HG03159 (cell line): ENCODE data around the gene ARHGAP22.

Experiments used
- ATAC-seq: cut with Tn5 transposase; IDR thresholded peaks from one replicate; pipeline ENCODE4 v1.9.1; 2021; ENCODE audit warnings: mild to moderate bottlenecking, moderate library complexity; ENCODE audit not compliant: unreplicated experiment

The ARHGAP22 gene

DNA sequence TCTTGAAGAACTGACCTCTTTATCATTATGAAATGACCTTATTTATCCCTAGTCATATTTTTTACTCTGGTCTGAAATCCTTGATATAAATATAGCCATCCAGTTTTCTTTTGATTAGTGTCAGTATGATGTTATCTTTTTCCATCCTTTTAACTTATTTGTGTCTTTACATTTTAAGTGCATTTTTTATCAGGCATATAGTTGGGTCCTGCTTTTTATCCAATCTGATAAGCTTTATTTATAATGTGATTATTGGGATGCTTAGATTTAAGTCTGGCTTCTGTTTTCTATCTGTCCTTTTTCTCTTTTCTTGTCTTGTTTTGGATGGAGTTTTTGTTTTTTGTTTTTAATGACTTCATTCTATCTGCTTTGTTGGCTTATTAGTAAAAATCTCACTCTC lies 119.2 kb downstream of the ARHGAP22 start:
- no peak for ATAC-seq

DNA sequence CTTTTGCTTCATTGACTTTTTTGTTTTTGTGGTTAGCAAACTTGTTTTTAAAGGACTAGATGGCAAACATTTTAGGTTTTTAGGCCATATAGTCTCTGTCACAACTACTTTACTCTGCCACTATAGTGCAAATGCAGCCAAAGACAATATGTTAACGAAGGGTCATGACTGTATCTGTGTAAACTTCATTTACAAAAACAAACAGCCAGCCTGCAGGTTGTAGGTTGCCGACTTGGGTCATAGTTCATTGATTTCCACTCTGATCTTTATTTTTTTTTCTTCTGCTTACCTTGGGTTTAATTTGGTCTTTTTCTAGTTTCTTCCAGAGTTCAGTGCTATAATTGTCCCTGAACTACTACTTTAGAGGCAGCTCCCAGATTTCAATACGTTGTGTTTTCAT lies 120.0 kb downstream of the ARHGAP22 start:
- ATAC-seq: no peak

DNA sequence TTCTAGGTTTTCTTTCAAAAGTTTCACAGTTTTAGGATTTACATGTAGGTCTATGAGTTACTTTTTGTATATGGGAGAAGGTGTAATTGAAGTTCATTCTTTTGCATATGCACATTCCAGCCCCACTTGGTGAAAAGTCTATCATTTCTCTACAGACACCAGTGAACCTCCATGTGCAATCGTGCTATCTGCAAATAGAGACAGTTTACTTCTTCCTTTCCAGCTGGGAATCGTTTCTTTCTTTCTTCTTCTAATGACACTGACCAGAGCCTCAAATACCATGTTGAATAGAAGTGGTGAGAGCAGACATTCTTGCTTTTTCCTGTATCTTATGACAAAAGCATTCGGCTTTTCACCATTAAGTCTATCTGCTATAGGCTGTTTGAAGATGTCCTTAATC lies 122.7 kb downstream of the ARHGAP22 start:
- ATAC-seq: no peak

DNA sequence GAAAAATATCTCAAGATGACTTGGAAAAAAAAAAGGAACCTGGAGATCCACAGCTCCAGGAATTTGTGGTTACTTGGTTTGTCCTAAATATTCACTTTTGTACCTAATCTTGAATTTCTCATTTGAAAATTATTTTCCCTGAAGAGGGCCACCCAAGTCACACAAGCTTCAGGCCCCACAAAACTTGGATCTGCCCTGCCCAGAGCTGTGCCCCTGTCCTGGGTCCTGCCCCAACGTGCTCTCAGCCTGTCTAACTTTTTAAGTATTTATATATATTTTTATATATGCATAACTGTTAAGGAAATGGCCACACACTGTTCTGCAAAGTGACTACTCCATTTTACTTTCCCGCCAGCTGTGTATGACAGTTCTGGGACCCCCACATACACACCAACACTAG lies 123.5 kb downstream of the ARHGAP22 start:
- ATAC-seq: no peak

DNA sequence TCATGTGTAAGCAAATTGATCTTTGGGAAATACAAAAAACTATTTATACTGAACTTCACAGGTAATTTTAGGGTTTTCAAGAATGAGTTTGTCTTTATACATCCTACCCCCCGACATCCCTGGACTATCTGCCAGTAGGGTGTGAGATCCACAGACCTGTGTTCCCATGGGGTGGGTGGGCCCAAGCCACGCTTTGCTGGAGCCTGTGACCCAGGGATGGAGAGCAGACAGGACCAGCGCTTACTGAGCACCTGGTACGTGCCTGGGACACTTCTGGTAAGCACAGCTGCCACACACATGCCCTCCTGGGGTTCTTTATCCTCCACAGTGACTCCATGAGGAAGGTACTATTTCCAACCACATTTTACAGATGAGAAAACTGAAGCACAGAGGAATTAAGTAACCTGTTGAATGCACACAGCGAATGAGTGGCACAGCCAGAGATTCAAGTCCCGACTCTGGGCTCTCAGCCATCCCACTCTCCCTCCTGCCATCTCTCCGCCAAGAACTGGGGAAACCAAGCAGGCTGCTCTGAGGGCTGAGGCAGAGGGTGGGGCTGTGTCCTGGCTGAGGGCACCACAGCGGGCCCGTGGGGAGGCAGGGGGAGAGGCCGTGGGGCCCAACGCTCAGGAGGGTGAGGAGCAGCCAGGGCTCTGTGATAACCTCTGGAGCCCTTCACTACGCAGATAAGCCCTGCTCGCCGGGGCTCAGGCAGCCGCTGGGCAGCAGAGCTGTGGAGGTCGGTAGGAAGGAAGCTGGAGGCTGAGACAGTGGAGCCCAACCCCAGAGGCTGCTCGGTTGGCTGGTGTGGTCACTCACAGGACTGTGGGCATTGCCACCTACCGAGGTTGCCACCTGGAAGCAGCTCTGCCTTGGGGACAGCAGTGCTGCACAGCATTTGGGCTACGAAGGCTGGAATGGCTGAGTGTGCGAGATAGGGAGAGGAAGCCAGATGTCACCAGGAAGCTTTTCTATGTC lies 124.2 kb downstream of the ARHGAP22 start:
- ATAC-seq: no peak

DNA sequence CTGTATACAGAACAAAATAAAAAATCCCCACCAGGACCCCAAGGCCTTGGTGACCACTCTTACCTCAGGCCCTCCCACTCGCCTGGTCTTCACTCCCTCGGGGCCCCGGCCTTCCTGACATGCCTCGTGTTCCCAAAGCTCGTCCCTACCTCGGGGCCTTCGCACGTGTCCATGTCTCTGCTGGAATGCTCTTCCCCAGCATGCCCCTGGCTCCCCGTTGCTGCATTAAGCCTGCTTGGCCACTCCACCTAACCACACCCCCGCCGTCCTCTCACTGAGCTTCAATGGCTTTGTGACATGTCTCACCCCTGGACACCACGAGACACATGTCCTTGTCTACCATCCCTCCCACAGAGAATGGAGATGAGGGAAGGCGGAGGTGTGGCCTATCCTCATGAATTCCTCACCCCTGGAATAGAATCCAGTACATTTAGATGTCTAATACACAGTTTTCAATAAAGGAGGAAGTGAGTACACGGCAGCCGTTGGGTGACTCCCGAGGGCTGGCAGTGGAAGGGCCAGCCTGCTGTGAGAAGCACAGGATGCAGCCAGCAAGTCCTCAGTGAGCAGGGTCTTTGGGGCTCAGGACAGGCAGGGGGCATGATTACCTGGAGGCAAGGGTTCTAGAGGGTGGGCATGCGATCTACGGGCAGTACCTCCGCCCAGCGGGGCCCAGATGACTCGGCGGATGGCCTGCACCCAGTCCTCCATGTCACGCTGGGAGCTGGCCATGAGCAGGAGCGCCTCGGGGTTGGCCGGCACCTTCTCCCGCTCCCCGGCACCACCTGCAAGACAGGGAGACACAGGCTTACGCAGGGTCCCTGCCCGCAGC lies 125.7 kb downstream of the ARHGAP22 start:
- no peak for ATAC-seq

DNA sequence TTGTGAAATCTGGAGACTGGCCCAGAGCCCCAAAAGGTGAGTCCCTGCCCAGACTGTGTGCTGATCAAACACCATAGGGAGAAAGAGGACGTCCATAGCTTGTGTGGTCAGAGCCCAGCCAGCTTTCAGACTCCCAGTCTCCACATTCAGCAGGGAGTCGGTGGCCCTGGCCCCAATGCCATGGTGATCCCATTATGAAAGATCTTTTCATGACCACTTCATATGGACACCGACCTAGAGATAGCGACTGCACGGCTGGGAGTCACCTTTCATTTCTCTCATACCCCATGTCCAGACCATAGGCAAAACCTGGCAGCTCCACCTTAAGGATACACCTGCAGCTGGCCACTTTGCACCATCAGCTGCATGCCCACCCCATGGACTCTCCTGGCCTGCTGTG lies 126.4 kb downstream of the ARHGAP22 start:
- no peak for ATAC-seq

DNA sequence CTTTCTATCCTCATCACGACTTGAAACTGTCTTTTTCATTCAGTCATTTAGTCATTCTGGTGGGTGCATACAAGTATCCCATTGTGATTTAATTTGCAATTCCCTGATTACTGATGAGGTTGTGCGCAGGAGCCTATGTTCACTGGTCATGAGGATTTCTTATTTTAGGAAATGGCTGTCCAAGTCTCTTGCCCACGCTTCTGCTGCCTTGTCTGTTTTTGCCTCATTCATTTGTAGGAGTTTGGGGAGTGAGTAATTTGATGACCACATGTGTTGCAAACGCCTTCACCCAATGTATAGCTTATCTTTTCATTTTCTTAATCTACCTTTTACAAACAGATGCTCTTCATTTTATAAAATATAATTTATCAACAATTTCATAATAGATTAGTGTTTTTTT lies 127.3 kb downstream of the ARHGAP22 start:
- no peak for ATAC-seq

DNA sequence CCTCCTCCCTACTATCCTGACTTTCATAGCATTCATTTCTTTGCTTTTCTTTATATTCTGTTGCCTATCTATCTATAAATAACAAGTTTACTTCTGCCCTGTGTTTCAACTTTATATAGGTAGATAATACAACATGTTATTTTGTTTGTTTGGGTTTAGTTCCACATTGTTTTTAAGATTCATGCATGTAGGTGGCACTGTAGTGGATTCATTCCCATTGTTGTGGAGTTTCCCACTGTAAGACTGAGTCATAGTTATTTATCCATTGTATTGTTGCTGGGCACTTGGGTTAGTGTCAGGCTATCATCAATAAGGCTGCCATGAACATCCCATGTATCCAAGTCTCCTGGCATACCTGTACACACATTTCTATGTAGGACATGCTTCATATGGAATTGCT lies 127.7 kb downstream of the ARHGAP22 start:
- ATAC-seq: no peak

DNA sequence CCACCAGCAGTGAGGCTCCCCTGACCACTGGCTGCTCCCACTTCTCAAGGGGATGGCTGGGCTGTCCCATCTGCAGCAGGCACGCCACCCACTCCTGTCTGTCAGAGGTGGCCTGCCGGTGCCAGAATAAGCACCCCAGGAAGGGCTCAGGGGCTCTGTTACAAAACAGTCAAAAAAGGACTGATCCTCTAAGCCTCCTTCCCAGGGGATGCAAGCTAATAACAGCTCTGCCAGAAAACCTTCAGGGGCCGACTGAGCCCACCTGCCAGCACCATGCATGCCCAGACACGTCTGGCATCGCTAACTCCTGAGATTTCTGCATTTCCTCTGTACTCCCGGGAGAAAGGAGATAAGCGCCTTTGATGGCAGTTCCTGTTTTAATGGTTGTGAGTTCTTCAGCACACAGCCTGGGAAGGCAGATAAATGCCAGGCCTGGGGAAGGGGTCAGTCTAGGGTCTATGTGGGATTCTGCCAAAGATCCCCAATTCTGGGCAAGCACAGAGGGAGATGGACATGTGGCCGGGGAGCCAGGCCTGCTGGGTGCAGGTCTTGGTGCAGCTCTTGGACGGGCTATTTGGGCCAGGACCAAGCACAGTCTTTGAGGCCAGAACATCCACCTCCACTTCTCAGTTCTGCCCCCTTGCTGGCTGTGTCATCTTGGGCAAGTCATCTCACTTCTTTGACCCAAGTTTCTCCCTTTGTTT lies 128.4 kb downstream of the ARHGAP22 start:
- no peak for ATAC-seq

DNA sequence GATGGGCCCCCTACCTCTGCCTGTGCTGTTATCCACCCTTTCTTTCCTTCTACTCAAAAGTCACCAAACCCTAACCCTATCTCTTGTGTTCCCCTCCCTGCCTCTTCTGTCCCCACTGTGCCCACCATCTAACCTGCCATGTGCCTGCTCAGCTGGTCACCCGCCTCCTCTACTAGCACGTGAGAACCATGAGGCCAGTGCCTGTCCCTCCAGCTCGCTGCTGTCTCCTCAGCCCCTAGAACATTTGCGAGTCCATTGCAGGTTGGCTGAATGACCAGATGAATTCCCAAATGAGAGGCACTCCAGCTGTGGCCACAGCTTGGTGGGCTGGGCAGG lies 129.0 kb downstream of the ARHGAP22 start:
- ATAC-seq: no peak

DNA sequence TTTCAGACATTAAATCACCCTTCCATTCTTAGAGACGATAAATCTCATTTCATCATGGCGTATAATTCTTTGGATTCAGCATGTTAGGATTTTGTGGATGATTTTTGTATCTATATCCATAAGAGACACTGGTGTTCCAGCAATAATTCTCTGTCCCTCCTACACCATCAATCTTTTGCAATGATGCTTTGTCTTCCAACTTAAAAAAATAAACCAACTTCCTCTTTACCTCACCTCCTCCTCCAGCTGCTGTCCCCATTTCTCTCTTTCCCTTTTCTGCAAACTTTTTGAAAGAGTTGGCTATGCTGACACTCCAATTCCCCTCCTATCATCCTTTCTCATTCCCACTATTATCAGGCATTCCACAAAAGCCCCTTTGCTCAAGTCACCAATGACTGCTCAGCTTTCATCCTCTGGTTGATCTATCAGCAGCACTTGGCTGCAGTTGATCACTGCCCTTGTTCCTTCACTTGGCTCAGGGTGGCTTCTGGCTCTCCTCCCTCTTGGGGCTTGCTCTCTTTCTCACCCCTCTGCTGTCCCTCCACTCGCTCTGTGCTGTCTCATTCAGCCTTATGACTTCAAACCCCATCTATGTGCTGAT lies 130.0 kb downstream of the ARHGAP22 start:
- ATAC-seq: no peak

DNA sequence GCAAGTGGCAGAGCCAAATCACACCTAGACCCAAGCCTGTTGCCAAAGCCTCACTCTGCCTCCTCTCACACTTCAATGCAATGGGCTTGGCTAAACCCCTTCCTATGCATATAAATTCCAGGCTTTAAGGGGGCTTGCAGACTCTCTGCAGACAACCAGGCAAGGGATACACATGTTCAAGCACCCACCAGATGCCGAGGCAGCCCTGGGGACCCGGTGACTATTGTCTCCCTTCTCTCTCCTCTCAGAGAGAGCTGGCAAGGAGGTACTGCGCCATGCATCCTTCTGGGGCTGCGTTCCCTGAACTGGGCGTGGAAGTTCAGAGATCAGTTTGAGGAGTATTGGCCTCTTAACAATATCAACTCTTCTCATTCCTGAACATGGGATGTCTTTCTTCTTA lies 131.2 kb downstream of the ARHGAP22 start:
- ATAC-seq: no peak

DNA sequence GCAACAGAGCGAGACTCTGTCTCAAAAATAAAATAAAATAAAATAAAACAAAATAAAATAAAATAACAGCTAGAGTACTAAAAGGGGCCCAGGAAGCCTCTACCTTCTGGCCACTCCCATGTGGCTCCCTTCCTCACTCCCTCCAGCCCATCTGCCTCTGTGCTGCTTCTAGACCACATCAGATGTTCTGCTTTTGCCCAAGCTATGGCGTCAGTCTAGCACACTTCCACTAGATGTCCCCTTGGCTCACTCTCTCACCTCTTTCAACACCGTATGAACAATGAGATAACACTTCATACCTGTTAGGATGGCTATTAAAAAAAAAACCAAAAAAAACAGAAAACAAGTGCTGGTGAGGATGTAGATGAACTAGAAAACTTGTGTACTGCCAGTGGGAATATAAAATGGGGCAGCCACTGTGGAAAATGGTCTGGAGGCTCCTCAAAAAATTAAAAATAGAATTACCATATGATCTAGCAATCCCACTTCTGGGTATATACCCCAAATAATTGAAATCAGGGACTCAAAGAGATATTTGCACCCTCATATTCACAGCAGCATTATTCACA lies 132.3 kb downstream of the ARHGAP22 start:
- no peak for ATAC-seq

DNA sequence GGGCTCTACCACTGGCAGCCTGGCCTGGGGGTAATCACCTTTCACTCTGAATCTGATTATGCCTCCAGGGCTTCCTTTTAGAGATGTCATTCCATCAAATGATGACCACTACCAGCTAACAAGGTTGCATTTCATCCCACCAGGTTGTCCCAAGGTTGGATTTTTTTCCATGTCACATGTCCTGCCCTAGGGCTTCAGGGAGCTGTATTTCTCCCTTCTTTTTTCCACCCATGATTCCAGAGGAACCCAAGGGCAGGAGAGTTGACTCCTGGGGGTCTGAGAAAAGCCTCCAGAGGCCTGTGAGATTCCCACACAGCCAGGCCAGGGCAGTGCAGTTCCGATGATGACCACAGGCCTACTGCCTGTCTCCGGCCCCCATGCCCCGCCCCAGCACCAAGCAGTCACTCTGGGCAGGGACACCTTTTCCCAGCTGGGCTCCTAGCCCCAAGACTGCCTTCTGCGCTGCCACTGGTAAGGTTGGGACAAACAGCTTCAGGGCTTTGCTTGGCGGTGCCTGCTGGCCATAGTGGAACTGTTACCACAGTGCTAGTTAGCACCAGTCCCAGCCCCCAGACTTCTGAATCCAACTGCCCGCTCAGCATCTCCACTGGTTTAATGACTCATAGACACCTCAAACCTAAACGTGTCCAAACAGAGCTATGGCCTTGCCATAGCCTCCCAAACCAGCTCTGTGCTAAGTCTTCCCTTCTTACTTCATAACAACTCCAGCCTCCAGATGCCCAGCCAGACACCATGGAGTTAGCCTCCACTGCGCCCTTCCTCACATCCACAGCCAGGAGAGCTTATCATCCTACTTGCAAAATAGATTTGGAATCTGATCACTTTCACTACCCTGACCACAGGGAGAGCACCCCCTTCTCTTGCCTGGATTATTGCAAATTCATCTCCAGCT lies 133.7 kb downstream of the ARHGAP22 start:
- no peak for ATAC-seq

DNA sequence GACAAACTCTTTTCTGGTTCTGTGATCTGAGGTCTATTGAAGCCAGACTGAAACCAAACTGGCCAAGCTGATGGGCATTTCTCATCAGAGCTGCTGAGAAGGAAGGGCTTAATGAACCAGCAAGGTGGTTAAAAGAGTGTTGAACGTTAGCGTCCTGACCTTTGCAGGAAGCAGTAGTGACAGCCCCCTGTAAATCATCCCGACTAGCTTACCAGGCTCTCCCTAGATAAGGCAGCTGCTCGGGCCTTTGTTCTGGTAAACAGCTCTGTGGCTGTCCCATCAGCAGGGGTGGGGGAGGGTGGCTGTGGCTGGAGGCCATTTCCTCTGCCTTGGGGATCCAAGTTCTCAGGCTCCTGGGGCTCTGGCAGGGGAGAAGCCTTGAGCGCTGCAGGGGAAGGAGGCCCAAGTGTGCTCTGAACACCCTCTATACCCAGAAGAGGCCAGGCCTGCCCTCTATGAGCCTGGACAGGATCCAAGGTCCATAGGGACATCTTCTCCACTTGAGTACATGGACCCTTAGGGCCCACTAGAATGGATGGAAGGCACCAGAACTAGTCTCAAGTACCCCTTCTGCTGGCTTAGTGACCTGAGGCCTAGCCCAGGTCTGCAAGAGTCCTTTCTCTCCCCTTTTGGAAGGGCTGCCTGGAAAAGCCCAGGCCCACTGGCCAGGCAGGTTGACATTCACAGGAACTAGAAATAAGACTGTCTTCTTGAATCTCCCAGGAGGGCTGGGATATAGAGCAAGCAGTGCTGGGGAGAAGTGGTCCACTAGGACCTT lies 134.6 kb downstream of the ARHGAP22 start:
- no peak for ATAC-seq

DNA sequence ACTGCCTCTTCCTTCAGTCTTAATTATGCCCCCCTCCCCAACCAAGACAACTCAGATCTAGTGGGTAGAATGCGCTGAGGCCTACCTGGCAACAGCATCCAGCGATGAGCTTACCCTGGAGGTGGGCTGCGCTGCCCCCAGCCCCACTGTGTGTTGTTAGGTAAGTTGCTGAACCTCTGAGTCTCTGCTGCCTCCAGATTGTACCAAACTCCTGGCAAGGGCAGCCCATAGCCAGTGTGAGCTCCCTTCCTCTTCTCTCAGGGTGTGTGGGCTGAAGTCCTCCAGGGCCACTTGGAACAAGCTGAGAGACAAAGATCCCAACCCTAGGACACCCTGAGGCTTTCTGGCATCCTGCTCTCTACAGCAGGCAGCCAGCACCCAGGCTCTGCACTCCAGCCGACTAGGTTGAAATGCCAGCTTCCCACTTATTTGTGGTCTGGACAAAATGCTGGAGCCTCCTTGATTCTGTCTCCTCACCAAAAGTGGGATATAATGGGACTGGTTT lies 135.3 kb downstream of the ARHGAP22 start:
- no peak for ATAC-seq

DNA sequence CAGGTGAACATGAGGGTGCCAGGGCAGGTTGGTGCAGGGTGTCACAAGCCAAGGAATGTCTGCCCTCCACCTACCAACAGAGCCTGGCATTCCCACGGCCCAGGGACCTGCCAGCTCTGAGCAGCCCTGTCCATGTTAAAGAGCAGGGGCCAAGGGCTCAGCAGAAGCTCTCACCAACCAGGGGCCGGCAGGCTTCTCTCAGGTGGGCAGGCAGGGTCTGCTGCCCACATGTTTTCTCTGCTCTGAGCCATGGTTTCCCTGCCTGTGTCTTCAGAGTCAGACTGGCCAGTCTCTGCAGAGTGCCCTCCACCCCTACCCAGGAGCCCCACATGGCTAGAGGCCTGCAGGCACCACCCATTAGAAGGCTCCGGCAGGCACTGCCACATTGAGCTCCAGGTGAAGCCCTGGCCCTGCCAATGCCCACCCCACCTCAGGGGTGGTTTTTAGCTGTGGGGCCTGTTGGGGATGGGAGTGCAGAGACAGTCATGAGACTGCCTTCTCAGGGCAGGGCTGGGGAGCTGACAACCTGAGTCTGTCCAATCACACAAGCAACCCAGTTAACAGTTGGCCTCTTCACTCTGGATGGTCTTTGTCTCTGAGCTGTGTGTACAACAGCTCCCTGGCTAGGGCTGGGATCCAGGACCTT lies 135.9 kb downstream of the ARHGAP22 start:
- no peak for ATAC-seq
